Measurements from ENCODE around the gene CANT1. TPM values are rescaled to one million over a fixed set of nuclear protein-coding genes. Genes with fewer than 3 reads are reported as not detected.
A peak's percentile ranks its signal among the peaks of the same experiment; 100 is the strongest.

Gene CANT1
- total RNA-seq, 3 donors from 2014 or later, result 26.1 to 48.1 (median 41.0) TPM

DNA sequence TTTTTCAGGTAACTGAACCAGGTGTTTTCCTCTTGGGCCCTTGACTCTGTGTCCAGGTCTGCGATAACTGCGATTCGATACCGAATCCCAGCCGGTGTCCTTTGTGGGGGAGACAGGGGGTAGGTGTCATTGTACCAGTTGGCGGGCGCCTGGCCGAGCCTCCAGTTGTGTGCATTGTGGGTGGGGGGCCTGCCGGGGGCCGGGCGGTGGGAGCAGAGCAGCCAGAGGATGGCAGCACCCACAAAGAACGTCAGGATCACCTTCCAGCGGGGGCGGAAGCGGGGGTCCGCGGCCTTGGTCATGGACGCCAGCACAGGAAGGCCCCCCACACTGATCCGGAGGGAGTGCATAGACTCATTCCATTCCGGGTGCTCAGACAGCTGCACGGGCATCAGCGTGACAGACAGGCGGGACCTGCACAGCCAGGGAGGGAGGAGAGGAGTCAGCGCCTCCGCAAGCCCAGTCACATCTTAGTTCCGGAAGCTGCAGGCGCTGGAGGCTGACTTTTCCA is 12.3 kb downstream of the CANT1 start:
- DNase-seq (ENCODE audit: low spot score in 2 of 2), result peak in 1 of 2 donors; percentile 51
- H3K9me3 ChIP-seq, result no peaks in the 10 kb centered on the region
- H3K27ac ChIP-seq, result peak overlapping the region in 1 of 2 donors; percentile 77
- H3K36me3 ChIP-seq, result no peaks in the 10 kb centered on the region
- H3K4me1 ChIP-seq, result peaks cover 0 to 28% of the 10 kb centered on the region in 2 donors
- no peaks in the 10 kb centered on the region for H3K27me3 ChIP-seq
- no peak overlapping the region for H3K4me3 ChIP-seq
- TF ChIP-seq, protein P1, sequence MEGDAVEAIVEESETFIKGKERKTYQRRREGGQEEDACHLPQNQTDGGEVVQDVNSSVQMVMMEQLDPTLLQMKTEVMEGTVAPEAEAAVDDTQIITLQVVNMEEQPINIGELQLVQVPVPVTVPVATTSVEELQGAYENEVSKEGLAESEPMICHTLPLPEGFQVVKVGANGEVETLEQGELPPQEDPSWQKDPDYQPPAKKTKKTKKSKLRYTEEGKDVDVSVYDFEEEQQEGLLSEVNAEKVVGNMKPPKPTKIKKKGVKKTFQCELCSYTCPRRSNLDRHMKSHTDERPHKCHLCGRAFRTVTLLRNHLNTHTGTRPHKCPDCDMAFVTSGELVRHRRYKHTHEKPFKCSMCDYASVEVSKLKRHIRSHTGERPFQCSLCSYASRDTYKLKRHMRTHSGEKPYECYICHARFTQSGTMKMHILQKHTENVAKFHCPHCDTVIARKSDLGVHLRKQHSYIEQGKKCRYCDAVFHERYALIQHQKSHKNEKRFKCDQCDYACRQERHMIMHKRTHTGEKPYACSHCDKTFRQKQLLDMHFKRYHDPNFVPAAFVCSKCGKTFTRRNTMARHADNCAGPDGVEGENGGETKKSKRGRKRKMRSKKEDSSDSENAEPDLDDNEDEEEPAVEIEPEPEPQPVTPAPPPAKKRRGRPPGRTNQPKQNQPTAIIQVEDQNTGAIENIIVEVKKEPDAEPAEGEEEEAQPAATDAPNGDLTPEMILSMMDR (IDR thresholded peaks at IDR 0.05), result no peak
- TF ChIP-seq POLR2A (IDR thresholded peaks at IDR 0.05) (no peak), POLR2AphosphoS5 (IDR thresholded peaks at IDR 0.05) (no peak)
- intact Hi-C loops (cut with DNase I; ENCODE audit: low total_unique reads), result no loop called here

GRCh38 chr17:78996781-78997201 is 12.8 kb downstream of the CANT1 start:
- Histone ChIP-seq H3K36me3 (no peaks in the 10 kb centered on the region), H3K9me3 (no peaks in the 10 kb centered on the region), H3K4me1 (peaks cover 0 to 28% of the 10 kb centered on the region in 2 donors), H3K4me3 (no peak overlapping the region), H3K27me3 (no peaks in the 10 kb centered on the region), H3K27ac (peak overlapping the region; percentile 69 to 77)
- no peak for DNase-seq (ENCODE audit: low spot score in 2 of 2)
- intact Hi-C loops (cut with DNase I; ENCODE audit: low total_unique reads), result no loop called here
- TF ChIP-seq, protein P1 (IDR thresholded peaks at IDR 0.05), result no peak
- TF ChIP-seq POLR2AphosphoS5 (IDR thresholded peaks at IDR 0.05) (no peak), POLR2A (IDR thresholded peaks at IDR 0.05) (no peak)

DNA sequence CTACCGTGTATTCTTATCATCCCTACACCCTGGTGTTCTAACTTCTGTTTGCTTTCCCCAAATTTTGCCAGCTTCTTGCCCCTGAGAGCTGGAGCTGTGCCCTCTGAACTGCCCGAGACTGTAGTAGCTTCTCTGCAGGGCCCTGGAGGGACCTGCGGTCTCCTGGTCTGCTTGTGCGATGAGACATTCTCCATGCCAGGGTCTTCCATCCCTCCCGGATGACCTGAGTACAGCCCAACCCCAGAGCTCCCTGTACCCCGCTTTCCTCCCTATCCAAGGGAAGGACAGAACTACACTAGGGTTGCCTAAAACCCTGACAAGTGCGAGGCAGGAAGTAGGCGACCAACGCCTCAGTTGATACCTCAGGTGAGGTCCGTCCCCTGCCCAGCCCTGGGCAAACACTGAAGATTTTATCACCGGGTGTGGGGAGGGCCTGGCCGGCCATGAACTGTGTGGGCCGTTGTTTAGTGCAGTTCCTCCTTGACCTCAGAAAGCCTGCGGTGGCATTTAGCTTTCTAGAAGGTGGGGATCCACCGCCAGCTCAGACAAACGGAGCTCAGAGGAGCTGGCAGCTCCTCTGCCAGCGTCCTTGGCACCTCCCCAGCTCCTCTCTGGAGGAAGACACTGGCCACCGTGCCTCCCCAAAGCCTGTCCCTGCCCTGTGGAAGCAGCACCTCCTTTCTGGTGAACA is 13.7 kb downstream of the CANT1 start:
- intact Hi-C loops (cut with DNase I; ENCODE audit: low total_unique reads), result no loop called here
- no peaks in the 10 kb centered on the region for H3K36me3 ChIP-seq
- peak overlapping the region; percentile 69 to 77 for H3K27ac ChIP-seq
- TF ChIP-seq POLR2AphosphoS5 (IDR thresholded peaks at IDR 0.05) (no peak), POLR2A (IDR thresholded peaks at IDR 0.05) (no peak)
- TF ChIP-seq, protein P1 (IDR thresholded peaks at IDR 0.05), result no peak
- no peaks in the 10 kb centered on the region for H3K27me3 ChIP-seq
- no peak overlapping the region for H3K4me3 ChIP-seq
- DNase-seq (ENCODE audit: low spot score in 2 of 2), result peak; percentile 75 to 76
- H3K4me1 ChIP-seq, result peaks cover 0 to 28% of the 10 kb centered on the region in 2 donors
- no peaks in the 10 kb centered on the region for H3K9me3 ChIP-seq

DNA sequence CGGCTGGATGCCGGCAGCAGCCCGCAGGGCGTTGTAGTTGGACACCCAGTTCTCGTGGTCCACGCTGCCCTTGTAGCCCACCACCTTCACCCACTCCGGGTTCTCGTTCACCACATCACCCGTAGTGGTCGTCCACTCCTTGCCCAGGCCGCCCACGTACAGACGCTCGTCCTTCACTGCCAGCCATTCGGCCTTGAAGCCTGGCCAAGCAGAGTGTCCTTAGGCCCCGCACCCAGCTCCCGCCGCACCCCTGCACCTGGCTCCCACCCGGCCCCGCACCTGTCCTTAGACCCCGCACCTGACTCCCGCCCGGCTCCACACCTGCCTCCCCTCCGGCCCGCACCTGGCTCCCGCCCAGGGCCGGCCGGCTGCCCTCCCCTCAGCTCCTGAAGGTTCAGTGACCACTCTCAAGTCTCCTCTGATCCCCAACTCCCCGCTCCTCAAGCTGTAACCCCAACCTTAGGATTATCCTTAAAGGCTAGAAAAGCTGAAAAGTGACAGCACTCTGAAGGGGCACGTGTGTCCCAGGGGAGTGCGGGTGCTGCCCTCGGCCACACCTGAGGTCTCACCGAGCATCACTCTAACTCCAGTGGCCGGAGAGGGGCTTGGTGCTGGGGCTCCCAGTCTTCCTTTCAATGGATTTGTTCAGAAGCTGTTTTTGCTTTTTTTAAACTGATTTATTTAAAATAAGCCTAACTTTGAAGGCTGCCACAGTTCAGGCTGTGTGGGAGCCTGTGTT is 14.4 kb downstream of the CANT1 start:
- no peak overlapping the region for H3K4me3 ChIP-seq
- no peaks in the 10 kb centered on the region for H3K9me3 ChIP-seq
- no peaks in the 10 kb centered on the region for H3K27me3 ChIP-seq
- intact Hi-C loops (cut with DNase I; ENCODE audit: low total_unique reads), result no loop called here
- H3K27ac ChIP-seq, result peak overlapping the region; percentile 69 to 77
- TF ChIP-seq, protein P1 (IDR thresholded peaks at IDR 0.05), result no peak
- TF ChIP-seq POLR2A (IDR thresholded peaks at IDR 0.05) (no peak), POLR2AphosphoS5 (IDR thresholded peaks at IDR 0.05) (no peak)
- H3K4me1 ChIP-seq, result peaks cover 0 to 28% of the 10 kb centered on the region in 2 donors
- peak in 1 of 2 donors; percentile 49 for DNase-seq (ENCODE audit: low spot score in 2 of 2)
- no peaks in the 10 kb centered on the region for H3K36me3 ChIP-seq

Data from breast epithelium (tissue), 4 donors.